Measurements from ENCODE around the gene EPB41L4A.

DNA sequence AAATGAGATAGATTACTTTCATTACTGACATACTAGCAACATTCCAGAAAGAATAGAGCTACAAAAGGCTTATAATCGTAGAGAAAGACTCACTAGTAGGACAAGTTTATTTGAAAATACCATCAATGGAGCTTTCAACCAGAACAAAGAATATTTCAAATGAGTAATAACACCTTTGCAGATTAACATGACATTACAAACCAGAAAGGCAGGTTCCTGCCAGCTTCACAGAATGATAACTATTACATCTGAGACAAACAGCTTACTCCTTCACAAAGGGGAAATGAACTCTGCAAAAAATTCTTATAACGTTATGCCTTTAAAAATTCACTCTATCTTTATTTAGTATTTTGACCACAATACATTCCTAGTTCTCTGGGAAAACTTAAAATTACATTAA, 103.1 kb downstream of the EPB41L4A start:
- TF ChIP-seq, protein P1, sequence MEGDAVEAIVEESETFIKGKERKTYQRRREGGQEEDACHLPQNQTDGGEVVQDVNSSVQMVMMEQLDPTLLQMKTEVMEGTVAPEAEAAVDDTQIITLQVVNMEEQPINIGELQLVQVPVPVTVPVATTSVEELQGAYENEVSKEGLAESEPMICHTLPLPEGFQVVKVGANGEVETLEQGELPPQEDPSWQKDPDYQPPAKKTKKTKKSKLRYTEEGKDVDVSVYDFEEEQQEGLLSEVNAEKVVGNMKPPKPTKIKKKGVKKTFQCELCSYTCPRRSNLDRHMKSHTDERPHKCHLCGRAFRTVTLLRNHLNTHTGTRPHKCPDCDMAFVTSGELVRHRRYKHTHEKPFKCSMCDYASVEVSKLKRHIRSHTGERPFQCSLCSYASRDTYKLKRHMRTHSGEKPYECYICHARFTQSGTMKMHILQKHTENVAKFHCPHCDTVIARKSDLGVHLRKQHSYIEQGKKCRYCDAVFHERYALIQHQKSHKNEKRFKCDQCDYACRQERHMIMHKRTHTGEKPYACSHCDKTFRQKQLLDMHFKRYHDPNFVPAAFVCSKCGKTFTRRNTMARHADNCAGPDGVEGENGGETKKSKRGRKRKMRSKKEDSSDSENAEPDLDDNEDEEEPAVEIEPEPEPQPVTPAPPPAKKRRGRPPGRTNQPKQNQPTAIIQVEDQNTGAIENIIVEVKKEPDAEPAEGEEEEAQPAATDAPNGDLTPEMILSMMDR (IDR thresholded peaks at IDR 0.05) = no peak
- no peak for TF ChIP-seq POLR2AphosphoS5 (IDR thresholded peaks at IDR 0.05; ENCODE audit: low read depth, low read length)
- TF ChIP-seq, protein P2, sequence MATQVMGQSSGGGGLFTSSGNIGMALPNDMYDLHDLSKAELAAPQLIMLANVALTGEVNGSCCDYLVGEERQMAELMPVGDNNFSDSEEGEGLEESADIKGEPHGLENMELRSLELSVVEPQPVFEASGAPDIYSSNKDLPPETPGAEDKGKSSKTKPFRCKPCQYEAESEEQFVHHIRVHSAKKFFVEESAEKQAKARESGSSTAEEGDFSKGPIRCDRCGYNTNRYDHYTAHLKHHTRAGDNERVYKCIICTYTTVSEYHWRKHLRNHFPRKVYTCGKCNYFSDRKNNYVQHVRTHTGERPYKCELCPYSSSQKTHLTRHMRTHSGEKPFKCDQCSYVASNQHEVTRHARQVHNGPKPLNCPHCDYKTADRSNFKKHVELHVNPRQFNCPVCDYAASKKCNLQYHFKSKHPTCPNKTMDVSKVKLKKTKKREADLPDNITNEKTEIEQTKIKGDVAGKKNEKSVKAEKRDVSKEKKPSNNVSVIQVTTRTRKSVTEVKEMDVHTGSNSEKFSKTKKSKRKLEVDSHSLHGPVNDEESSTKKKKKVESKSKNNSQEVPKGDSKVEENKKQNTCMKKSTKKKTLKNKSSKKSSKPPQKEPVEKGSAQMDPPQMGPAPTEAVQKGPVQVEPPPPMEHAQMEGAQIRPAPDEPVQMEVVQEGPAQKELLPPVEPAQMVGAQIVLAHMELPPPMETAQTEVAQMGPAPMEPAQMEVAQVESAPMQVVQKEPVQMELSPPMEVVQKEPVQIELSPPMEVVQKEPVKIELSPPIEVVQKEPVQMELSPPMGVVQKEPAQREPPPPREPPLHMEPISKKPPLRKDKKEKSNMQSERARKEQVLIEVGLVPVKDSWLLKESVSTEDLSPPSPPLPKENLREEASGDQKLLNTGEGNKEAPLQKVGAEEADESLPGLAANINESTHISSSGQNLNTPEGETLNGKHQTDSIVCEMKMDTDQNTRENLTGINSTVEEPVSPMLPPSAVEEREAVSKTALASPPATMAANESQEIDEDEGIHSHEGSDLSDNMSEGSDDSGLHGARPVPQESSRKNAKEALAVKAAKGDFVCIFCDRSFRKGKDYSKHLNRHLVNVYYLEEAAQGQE (IDR thresholded peaks at IDR 0.05; ENCODE audit: insufficient read depth in 1 of 2, low read depth in 2 of 2, low read length in 1 of 2) = no peak
